ENCODE measurements around the gene CCNI2. TPM values are rescaled to one million over a fixed set of nuclear protein-coding genes. Genes with fewer than 3 reads are reported as not detected.

CCNI2 gene
- total and polyA plus RNA-seq, 4 donors: 0.69 to 24.0 (median 9.9) TPM

DNA sequence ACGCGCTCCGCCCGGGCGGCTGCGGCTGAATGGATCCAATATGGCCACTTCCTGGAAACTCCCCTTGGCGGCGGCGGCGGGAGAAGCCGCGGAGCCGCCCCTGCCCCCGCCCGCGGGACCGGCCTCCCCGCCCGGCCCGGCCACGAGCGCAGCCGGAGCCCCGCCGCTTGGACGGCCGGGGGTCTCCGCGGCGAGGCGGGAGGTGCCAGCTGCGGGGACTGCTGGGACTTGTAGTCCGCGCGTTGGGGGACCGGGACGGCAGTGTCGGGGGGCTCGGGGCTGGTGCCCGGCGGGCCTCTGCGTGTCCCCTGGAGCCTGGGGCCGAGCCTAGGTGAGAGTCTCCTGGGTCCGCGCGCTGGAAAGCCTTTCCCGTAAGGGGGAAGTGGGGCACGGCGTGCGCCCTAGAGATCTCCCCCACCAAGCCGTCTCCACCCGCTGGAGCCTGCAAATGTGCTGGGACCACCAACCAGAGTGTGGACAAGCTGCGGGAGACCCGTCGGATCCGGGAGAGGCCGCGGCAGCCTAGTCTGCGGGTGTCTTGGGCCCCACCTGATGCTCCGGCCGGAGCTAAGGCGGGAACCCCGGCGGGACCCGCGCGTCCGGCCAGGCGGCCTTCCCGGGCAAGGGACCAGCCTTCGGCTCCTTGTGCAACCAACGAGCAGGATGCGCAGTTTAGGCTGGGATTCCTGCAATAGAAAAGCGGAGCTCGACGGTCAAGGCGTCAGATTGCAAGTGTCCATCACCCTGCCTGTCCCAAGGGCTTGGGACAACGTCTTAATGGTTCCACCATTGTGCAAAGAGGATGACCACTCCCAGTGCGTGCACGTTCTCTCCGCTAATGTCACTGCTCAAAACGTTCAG is 30.2 kb downstream of the CCNI2 start, which contains the start of gene SEPTIN8:
Gene SEPTIN8, minus strand, starts transcription at position 31 of the 861 bp plus-strand sequence. CDS start 102 bp downstream, outside the sequence.
- peaks cover 49% of the 10 kb centered on the region for H3K4me1 ChIP-seq (ENCODE audit: control insufficient read depth, insufficient read depth, low read length)
- no peaks in the 10 kb centered on the region for H3K9me3 ChIP-seq (ENCODE audit: control insufficient read depth, insufficient read depth, low read length)
- no peaks in the 10 kb centered on the region for H3K27me3 ChIP-seq (ENCODE audit: control insufficient read depth, insufficient read depth, low read length)
- H3K4me3 ChIP-seq (ENCODE audit: low read depth, low read length): peak within 1 kb of the TSS; percentile 79
- peak within 1 kb of the TSS; percentile 73 for H3K27ac ChIP-seq (ENCODE audit: low read depth, low read length)
- peak in 2 of 6 donors; percentile 85 to 89 for DNase-seq (ENCODE audit: low read depth in 4 of 6, low spot score in 6 of 6)
- WGBS (ENCODE audit: insufficient coverage): 1% methylated on average over 82 of the region's 82 CpGs
- H3K36me3 ChIP-seq (ENCODE audit: control insufficient read depth, insufficient read depth, low read length): peaks cover 9% of the 10 kb centered on the region

DNA sequence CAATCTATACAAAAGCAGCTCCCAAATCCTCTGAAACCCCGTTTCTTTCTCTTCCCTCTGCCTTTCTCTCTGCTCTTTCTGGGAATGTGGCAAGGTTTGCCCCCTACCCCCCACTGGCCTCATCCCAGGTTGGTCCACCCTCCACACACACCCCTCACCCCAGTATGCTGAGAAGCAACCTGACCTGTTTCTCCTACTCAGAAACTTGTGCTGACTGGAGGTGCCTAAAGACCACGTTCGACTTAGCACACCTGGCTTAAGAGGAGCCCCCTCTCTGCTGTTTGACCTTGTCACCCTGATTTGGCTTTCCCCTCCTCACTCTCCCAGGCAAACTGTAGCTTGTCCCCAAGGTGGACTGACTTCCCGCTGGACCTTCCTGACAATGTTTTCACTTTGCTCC is 30.9 kb downstream of the CCNI2 start:
- Histone ChIP-seq H3K4me3 (ENCODE audit: low read depth, low read length) (peak overlapping the region; percentile 79), H3K36me3 (ENCODE audit: control insufficient read depth, insufficient read depth, low read length) (peaks cover 2% of the 10 kb centered on the region), H3K27ac (ENCODE audit: low read depth, low read length) (no peak overlapping the region), H3K4me1 (ENCODE audit: control insufficient read depth, insufficient read depth, low read length) (peaks cover 42% of the 10 kb centered on the region), H3K9me3 (ENCODE audit: control insufficient read depth, insufficient read depth, low read length) (no peaks in the 10 kb centered on the region), H3K27me3 (ENCODE audit: control insufficient read depth, insufficient read depth, low read length) (no peaks in the 10 kb centered on the region)
- DNase-seq (ENCODE audit: low read depth in 4 of 6, low spot score in 6 of 6): no peak
- 28% methylated on average over 3 of the region's 4 CpGs for WGBS (ENCODE audit: insufficient coverage)

DNA sequence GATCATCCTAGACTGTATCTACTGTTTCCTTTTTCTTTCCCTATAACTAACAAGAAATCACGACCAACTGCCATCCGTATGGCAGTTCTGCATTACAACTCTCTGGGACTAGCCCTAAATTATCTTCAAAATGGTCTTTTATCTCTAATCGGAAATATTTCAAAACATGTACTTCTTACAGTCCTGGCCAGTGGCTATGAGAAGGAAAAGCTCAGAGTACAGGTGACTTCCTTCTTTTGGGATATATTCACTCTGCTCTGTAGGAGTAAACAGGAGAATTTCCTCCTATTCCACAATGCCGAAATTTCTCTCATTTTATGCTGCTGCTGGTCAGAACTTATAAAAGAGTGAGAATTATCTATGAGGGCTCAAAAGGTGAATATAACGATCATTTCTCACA is 31.6 kb downstream of the CCNI2 start:
- Histone ChIP-seq H3K36me3 (ENCODE audit: control insufficient read depth, insufficient read depth, low read length) (no peaks in the 10 kb centered on the region), H3K4me1 (ENCODE audit: control insufficient read depth, insufficient read depth, low read length) (peaks cover 35% of the 10 kb centered on the region), H3K27ac (ENCODE audit: low read depth, low read length) (no peak overlapping the region), H3K9me3 (ENCODE audit: control insufficient read depth, insufficient read depth, low read length) (no peaks in the 10 kb centered on the region), H3K27me3 (ENCODE audit: control insufficient read depth, insufficient read depth, low read length) (no peaks in the 10 kb centered on the region), H3K4me3 (ENCODE audit: low read depth, low read length) (no peak overlapping the region)
- 93% methylated on average over 2 of the region's 5 CpGs for WGBS (ENCODE audit: insufficient coverage)
- DNase-seq (ENCODE audit: low read depth in 4 of 6, low spot score in 6 of 6): no peak

DNA sequence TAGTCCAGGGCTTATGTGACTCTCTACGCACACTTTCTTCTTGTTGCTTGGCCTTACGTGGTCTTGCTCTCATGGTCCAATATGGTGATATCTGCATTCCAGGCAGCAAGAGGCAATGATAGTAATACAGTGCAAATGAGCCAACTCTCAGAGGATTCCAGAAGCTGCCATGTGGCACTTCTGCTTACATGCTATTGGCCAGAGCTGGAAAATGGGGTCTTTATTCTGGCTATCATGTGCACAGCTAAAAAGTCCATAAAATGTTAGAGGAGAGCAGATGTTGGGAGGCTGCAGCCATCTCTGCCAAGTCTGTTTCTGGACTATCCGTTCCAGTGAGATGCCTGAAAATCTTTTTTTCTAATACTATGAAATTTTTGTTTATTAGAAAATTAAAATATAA is 32.7 kb downstream of the CCNI2 start:
- Histone ChIP-seq H3K27ac (ENCODE audit: low read depth, low read length) (no peak overlapping the region), H3K4me3 (ENCODE audit: low read depth, low read length) (no peak overlapping the region), H3K27me3 (ENCODE audit: control insufficient read depth, insufficient read depth, low read length) (no peaks in the 10 kb centered on the region), H3K9me3 (ENCODE audit: control insufficient read depth, insufficient read depth, low read length) (no peaks in the 10 kb centered on the region), H3K4me1 (ENCODE audit: control insufficient read depth, insufficient read depth, low read length) (peaks cover 24% of the 10 kb centered on the region), H3K36me3 (ENCODE audit: control insufficient read depth, insufficient read depth, low read length) (no peaks in the 10 kb centered on the region)
- WGBS (ENCODE audit: insufficient coverage): 71% methylated on average over 2 of the region's 3 CpGs
- DNase-seq (ENCODE audit: low read depth in 4 of 6, low spot score in 6 of 6): peak in 1 of 6 donors; percentile 75

DNA sequence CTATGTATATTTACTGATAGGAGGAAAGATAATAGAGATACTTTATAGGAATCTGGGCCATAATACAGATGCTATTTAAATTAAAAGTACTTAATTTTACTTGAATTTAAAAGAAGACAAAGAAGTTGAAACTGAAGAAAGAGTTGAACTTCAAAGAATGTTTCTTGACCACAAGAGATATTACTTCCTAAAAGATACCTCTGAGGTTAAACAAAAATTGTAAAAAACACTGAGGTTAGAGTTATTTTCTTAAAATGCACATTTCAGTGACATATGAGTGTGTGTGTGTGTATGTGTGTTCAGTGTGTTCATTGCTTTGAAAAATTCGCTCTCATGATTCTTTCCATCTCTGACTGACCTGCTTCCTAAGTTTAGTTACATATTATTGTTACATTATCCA is 33.4 kb downstream of the CCNI2 start:
- no peak overlapping the region for H3K4me3 ChIP-seq (ENCODE audit: low read depth, low read length)
- H3K27ac ChIP-seq (ENCODE audit: low read depth, low read length): no peak overlapping the region
- no peak for DNase-seq (ENCODE audit: low read depth in 4 of 6, low spot score in 6 of 6)
- no peaks in the 10 kb centered on the region for H3K9me3 ChIP-seq (ENCODE audit: control insufficient read depth, insufficient read depth, low read length)
- H3K27me3 ChIP-seq (ENCODE audit: control insufficient read depth, insufficient read depth, low read length): no peaks in the 10 kb centered on the region
- no CpG with 5 or more reads among the region's 1 CpG for WGBS (ENCODE audit: insufficient coverage)
- no peaks in the 10 kb centered on the region for H3K36me3 ChIP-seq (ENCODE audit: control insufficient read depth, insufficient read depth, low read length)
- peaks cover 18% of the 10 kb centered on the region for H3K4me1 ChIP-seq (ENCODE audit: control insufficient read depth, insufficient read depth, low read length)

DNA sequence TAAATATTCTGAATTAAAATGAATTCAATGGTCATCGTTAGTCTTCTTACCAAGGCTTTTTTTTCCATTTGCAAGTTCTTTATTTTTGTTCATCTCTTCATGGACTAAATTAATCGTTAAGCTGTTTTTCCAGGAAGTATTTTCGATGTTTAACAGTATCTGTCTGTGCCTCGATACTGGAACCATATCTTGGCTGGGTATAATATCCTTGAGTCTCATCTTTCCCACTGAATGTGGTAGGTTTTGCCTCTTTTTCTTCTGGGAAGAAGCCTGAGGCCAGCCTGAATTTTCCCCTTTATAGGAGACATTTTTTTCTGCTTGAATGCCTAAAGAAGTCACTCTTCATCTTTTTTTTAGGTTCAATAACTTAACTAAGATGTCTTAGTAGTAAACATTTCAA is 33.8 kb downstream of the CCNI2 start:
- Histone ChIP-seq H3K27me3 (ENCODE audit: control insufficient read depth, insufficient read depth, low read length) (no peaks in the 10 kb centered on the region), H3K9me3 (ENCODE audit: control insufficient read depth, insufficient read depth, low read length) (no peaks in the 10 kb centered on the region), H3K4me1 (ENCODE audit: control insufficient read depth, insufficient read depth, low read length) (peaks cover 16% of the 10 kb centered on the region), H3K36me3 (ENCODE audit: control insufficient read depth, insufficient read depth, low read length) (no peaks in the 10 kb centered on the region), H3K27ac (ENCODE audit: low read depth, low read length) (no peak overlapping the region), H3K4me3 (ENCODE audit: low read depth, low read length) (no peak overlapping the region)
- no CpG with 5 or more reads among the region's 4 CpGs for WGBS (ENCODE audit: insufficient coverage)
- no peak for DNase-seq (ENCODE audit: low read depth in 4 of 6, low spot score in 6 of 6)

DNA sequence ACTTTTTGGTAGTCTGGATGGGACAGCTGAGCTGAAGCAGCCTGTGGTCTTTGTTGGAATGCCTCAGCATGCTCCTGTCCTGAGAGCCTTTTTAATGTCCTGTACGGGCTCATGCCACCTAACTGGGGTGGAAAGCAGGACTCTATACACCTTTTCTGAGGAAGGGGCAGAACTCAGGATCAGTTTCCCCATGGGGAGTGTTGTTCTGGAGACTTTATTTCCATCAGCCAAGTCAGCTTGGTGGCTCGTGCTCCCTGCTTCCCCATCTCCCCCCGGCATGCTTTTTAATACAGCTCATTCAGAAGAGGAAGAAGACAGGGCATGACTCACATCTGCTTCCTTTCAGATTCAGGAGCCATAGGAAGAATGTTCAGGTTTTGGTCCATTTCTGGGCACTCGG is 34.9 kb downstream of the CCNI2 start:
- no peak overlapping the region for H3K4me3 ChIP-seq (ENCODE audit: low read depth, low read length)
- no peaks in the 10 kb centered on the region for H3K36me3 ChIP-seq (ENCODE audit: control insufficient read depth, insufficient read depth, low read length)
- 94% methylated on average over 2 of the region's 4 CpGs for WGBS (ENCODE audit: insufficient coverage)
- no peaks in the 10 kb centered on the region for H3K9me3 ChIP-seq (ENCODE audit: control insufficient read depth, insufficient read depth, low read length)
- peaks cover 10% of the 10 kb centered on the region for H3K4me1 ChIP-seq (ENCODE audit: control insufficient read depth, insufficient read depth, low read length)
- DNase-seq (ENCODE audit: low read depth in 4 of 6, low spot score in 6 of 6): no peak
- H3K27me3 ChIP-seq (ENCODE audit: control insufficient read depth, insufficient read depth, low read length): no peaks in the 10 kb centered on the region
- no peak overlapping the region for H3K27ac ChIP-seq (ENCODE audit: low read depth, low read length)

DNA sequence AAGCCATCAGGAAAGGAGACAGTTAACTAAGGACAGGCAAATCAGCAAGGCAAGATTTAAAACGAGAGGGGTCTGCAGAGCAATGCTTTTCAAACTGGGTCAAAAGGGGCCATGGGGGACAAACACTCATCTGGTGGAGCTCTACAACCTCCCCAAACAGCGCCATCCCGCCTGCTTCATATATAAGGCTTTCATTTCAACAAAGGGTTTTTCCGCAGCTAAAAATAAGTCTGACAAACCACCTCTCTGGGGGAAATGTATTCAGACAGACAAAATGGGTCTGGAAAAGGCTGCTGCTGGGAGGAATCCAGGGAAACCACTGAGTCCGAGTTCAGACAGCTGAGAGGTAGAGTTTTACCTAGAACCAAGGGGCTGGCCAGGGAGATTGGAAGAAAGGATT is 38.1 kb downstream of the CCNI2 start:
- Histone ChIP-seq H3K9me3 (ENCODE audit: control insufficient read depth, insufficient read depth, low read length) (no peaks in the 10 kb centered on the region), H3K27ac (ENCODE audit: low read depth, low read length) (no peak overlapping the region), H3K4me1 (ENCODE audit: control insufficient read depth, insufficient read depth, low read length) (peaks cover 13% of the 10 kb centered on the region), H3K4me3 (ENCODE audit: low read depth, low read length) (no peak overlapping the region), H3K27me3 (ENCODE audit: control insufficient read depth, insufficient read depth, low read length) (no peaks in the 10 kb centered on the region), H3K36me3 (ENCODE audit: control insufficient read depth, insufficient read depth, low read length) (no peaks in the 10 kb centered on the region)
- 50% methylated on average over 4 of the region's 5 CpGs for WGBS (ENCODE audit: insufficient coverage)
- peak in 1 of 6 donors; percentile 16 for DNase-seq (ENCODE audit: low read depth in 4 of 6, low spot score in 6 of 6)

DNA sequence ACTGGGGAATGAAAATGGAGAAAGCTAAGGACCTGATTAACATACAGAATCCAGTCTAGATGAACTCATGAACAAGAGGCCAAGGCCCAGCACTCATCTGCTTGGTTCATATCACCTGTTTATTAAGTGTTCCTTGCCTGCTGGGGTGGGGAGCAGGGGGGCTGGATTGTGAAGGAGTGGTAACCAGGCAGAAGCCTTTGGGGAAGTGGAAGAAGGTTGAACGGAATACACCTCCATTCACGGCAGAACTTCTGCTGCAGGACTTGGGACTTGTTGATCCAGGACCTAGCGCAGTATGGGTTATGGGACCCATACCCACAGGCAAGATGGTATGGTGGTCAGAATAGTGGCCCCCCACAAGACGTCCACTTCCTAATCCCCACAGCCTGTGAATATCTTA is 38.6 kb downstream of the CCNI2 start:
- no peak for DNase-seq (ENCODE audit: low read depth in 4 of 6, low spot score in 6 of 6)
- Histone ChIP-seq H3K4me1 (ENCODE audit: control insufficient read depth, insufficient read depth, low read length) (peaks cover 13% of the 10 kb centered on the region), H3K27me3 (ENCODE audit: control insufficient read depth, insufficient read depth, low read length) (no peaks in the 10 kb centered on the region), H3K9me3 (ENCODE audit: control insufficient read depth, insufficient read depth, low read length) (no peaks in the 10 kb centered on the region), H3K36me3 (ENCODE audit: control insufficient read depth, insufficient read depth, low read length) (no peaks in the 10 kb centered on the region), H3K4me3 (ENCODE audit: low read depth, low read length) (no peak overlapping the region), H3K27ac (ENCODE audit: low read depth, low read length) (no peak overlapping the region)
- WGBS (ENCODE audit: insufficient coverage): 100% methylated on average over 1 of the region's 4 CpGs

DNA sequence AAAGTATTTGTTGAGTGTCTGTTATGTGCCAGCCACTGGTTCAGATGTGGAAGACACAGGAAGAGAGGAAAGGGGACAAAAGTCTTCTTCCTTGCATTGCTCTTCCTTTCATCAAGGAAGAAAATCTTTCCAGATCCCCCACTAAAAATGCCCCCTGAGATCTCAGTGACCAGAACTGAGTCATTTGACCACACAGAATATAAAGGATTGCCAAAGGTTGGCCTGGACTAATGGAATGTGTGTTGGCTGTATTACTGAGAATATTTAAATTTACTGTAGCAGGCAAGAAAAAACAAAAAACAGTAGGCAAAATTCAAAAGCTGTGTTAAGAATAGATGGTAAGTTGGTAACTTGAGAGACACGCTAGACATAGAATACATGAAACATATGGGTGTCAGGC is 39.9 kb downstream of the CCNI2 start:
- 100% methylated on average over 1 of the region's 1 CpG for WGBS (ENCODE audit: insufficient coverage)
- Histone ChIP-seq H3K4me3 (ENCODE audit: low read depth, low read length) (no peak overlapping the region), H3K27me3 (ENCODE audit: control insufficient read depth, insufficient read depth, low read length) (no peaks in the 10 kb centered on the region), H3K27ac (ENCODE audit: low read depth, low read length) (no peak overlapping the region), H3K36me3 (ENCODE audit: control insufficient read depth, insufficient read depth, low read length) (no peaks in the 10 kb centered on the region), H3K4me1 (ENCODE audit: control insufficient read depth, insufficient read depth, low read length) (peaks cover 13% of the 10 kb centered on the region), H3K9me3 (ENCODE audit: control insufficient read depth, insufficient read depth, low read length) (no peaks in the 10 kb centered on the region)
- DNase-seq (ENCODE audit: low read depth in 4 of 6, low spot score in 6 of 6): no peak
